ENCODE data around the gene TBRG4.

Gene TBRG4

DNA sequence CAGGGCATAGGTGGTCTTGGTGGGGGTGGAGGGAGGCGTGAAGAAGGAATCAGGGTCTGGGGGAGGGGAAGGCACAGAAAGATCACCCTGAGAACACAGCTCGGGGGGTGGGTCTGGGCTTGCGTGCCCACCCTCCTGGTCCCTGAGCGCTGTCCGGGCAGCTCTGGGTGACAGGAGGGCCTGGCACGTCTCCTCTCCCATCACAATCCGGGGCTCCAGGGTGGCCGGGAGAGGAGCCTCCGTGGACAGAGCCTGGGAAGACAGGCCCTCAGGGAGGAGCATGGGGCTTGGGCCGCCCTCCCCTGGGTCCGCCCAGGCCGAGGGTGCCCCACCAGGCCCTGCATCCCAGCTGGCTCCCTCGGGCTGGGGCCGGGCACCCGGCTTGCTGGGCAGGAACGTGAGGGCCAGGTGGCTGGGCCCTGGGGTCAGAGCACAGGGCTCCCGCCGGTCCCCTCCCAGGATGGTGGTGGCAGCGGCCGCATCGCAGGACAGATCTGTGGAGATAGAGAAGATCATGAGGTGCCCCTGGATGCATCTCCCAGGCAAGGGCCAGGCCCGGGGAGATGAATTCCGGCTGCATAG is 25.8 kb downstream of the TBRG4 start:
- Histone ChIP-seq H3K27me3 (ENCODE audit: insufficient read depth, poor library complexity, severe bottlenecking) (peaks cover 10% of the 10 kb centered on the region), H3K4me3 (replicated peaks; ENCODE audit: insufficient read depth, low read length) (no peak overlapping the region), H3K27ac (replicated peaks) (no peak overlapping the region)
- TF ChIP-seq SPI1 (IDR thresholded peaks at IDR 0.05; ENCODE audit: borderline replicate concordance, low read depth) (no peak), POLR2AphosphoS5 (IDR thresholded peaks at IDR 0.05; ENCODE audit: low read depth) (no peak), GABPA (IDR thresholded peaks at IDR 0.05; ENCODE audit: low read depth) (no peak), REST (IDR thresholded peaks at IDR 0.05; ENCODE audit: insufficient replicate concordance, low read depth) (no peak)
- TF ChIP-seq, protein P1, sequence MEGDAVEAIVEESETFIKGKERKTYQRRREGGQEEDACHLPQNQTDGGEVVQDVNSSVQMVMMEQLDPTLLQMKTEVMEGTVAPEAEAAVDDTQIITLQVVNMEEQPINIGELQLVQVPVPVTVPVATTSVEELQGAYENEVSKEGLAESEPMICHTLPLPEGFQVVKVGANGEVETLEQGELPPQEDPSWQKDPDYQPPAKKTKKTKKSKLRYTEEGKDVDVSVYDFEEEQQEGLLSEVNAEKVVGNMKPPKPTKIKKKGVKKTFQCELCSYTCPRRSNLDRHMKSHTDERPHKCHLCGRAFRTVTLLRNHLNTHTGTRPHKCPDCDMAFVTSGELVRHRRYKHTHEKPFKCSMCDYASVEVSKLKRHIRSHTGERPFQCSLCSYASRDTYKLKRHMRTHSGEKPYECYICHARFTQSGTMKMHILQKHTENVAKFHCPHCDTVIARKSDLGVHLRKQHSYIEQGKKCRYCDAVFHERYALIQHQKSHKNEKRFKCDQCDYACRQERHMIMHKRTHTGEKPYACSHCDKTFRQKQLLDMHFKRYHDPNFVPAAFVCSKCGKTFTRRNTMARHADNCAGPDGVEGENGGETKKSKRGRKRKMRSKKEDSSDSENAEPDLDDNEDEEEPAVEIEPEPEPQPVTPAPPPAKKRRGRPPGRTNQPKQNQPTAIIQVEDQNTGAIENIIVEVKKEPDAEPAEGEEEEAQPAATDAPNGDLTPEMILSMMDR (IDR thresholded peaks at IDR 0.05; ENCODE audit: insufficient read depth, low read length): no peak
- DNase-seq (ENCODE audit: low read depth in 1 of 2, low spot score in 1 of 2): no peak

DNA sequence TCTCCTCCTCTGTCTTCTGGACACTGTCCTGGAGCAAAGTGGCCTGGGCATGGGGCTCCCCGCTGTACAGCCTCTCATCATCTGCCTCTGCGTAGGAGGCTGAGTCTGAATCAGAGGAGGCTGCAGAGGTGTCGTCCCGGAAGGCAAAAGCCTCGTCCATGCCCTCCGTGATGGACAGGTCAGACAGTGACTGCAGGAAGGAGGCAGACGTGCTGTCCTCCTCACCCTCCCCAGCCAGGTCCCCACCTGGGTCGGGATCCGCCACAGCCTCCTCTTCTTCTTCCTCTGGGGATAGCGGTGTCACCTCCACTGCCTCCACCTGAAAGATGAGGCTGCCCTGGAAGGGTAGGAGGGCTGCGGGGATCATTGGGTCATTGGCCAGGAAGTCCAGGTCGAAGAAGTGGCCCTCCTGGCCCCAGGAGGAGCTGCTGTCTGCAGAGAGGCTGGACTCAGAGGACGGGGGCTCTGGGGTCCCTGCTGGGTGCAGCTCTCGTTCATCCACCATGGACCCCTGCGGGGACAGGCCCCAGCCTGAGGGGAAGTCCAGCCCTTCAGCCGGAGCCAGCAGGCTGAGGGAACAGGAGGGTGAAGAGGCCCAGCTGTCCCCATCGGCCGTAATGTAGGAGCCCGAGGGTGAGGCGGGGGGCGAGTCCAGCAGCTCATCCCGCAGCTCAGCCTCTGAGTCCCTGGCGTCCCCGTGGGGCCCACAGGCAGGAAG is 26.4 kb downstream of the TBRG4 start:
- DNase-seq (ENCODE audit: low read depth in 1 of 2, low spot score in 1 of 2): no peak
- peaks cover 10% of the 10 kb centered on the region for H3K27me3 ChIP-seq (ENCODE audit: insufficient read depth, poor library complexity, severe bottlenecking)
- no peak overlapping the region for H3K4me3 ChIP-seq (replicated peaks; ENCODE audit: insufficient read depth, low read length)
- TF ChIP-seq GABPA (IDR thresholded peaks at IDR 0.05; ENCODE audit: low read depth) (no peak), SPI1 (IDR thresholded peaks at IDR 0.05; ENCODE audit: borderline replicate concordance, low read depth) (no peak), POLR2AphosphoS5 (IDR thresholded peaks at IDR 0.05; ENCODE audit: low read depth) (no peak), REST (IDR thresholded peaks at IDR 0.05; ENCODE audit: insufficient replicate concordance, low read depth) (no peak)
- TF ChIP-seq, protein P1 (IDR thresholded peaks at IDR 0.05; ENCODE audit: insufficient read depth, low read length): no peak
- H3K27ac ChIP-seq (replicated peaks): no peak overlapping the region

GRCh38 chr7:45084336-45084735 is 27.2 kb downstream of the TBRG4 start:
- no peak for DNase-seq (ENCODE audit: low read depth in 1 of 2, low spot score in 1 of 2)
- Histone ChIP-seq H3K27ac (replicated peaks) (no peak overlapping the region), H3K4me3 (replicated peaks; ENCODE audit: insufficient read depth, low read length) (no peak overlapping the region), H3K27me3 (ENCODE audit: insufficient read depth, poor library complexity, severe bottlenecking) (peaks cover 5% of the 10 kb centered on the region)
- no peak for TF ChIP-seq POLR2AphosphoS5 (IDR thresholded peaks at IDR 0.05; ENCODE audit: low read depth)
- no peak for TF ChIP-seq SPI1 (IDR thresholded peaks at IDR 0.05; ENCODE audit: borderline replicate concordance, low read depth)
- no peak for TF ChIP-seq GABPA (IDR thresholded peaks at IDR 0.05; ENCODE audit: low read depth)

GRCh38 chr7:45082831-45083331 is 28.6 kb downstream of the TBRG4 start:
- H3K27ac ChIP-seq (replicated peaks): no peak overlapping the region
- TF ChIP-seq POLR2AphosphoS5 (IDR thresholded peaks at IDR 0.05; ENCODE audit: low read depth) (no peak), SPI1 (IDR thresholded peaks at IDR 0.05; ENCODE audit: borderline replicate concordance, low read depth) (no peak), GABPA (IDR thresholded peaks at IDR 0.05; ENCODE audit: low read depth) (no peak), REST (IDR thresholded peaks at IDR 0.05; ENCODE audit: insufficient replicate concordance, low read depth) (no peak)
- TF ChIP-seq, protein P1 (IDR thresholded peaks at IDR 0.05; ENCODE audit: insufficient read depth, low read length): no peak
- DNase-seq (ENCODE audit: low read depth in 1 of 2, low spot score in 1 of 2): no peak
- H3K4me3 ChIP-seq (replicated peaks; ENCODE audit: insufficient read depth, low read length): no peak overlapping the region
- no peaks in the 10 kb centered on the region for H3K27me3 ChIP-seq (ENCODE audit: insufficient read depth, poor library complexity, severe bottlenecking)
